ENCODE measurements around the gene MRPL11. TPM values are rescaled to one million over a fixed set of nuclear protein-coding genes. Genes with fewer than 3 reads are reported as not detected.

MRPL11 gene
- total and polyA plus RNA-seq, 2 donors (not counting 3 experiments of a cell fraction or from before 2014, with no cell fraction given), result 54.9 to 69.1 TPM

DNA sequence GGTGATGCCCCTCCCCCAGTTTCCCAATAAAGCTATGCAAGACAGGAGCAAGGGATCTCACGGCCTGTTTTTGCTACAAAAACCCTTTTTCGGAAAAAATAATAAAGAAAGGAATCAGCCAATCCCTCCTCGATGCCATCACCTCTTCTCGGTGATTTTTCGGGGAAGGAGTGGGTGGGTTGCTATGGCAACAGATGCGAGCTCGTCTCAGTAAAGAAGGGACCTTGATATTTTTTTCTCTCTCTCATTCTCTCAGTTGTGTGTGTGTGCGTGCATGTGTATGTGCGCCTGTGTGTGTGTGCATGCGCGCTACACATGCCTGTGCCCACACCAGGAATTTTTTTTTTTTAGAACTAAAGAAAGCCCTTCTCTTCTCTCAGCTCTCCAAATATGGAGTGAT lies 21.6 kb downstream of the MRPL11 start:
- Histone ChIP-seq H3K79me2 (ENCODE audit: control insufficient read depth, insufficient read depth, low read length) (no peaks in the 10 kb centered on the region), H3K4me1 (ENCODE audit: control insufficient read depth, extremely low read depth, insufficient read depth, low read length) (no peaks in the 10 kb centered on the region), H3K27ac (ENCODE audit: insufficient read depth, low read depth, low read length) (no peak overlapping the region), H3K27me3 (ENCODE audit: control insufficient read depth in 2 of 2, insufficient read depth in 2 of 2, low read length in 2 of 2) (peaks cover 21 to 22% of the 10 kb centered on the region in 2 experiments), H3K4me2 (ENCODE audit: insufficient read depth, low read length) (no peak overlapping the region), H3K9ac (replicated peaks; ENCODE audit: extremely low read depth, insufficient read depth, low read length) (no peak overlapping the region), H3K9me3 (replicated peaks; ENCODE audit: control insufficient read depth, insufficient read depth, low read length) (no peaks in the 10 kb centered on the region), H4K20me1 (replicated peaks; ENCODE audit: control insufficient read depth, extremely low read depth, insufficient read depth, low read length) (no peaks in the 10 kb centered on the region), H3K4me3 (replicated peaks in 1 of 3; ENCODE audit: insufficient read depth in 1 of 3, low read depth in 1 of 3, low read length in 3 of 3) (no peak overlapping the region), H2AFZ (ENCODE audit: low read depth, low read length) (no peak overlapping the region), H3K9me1 (replicated peaks; ENCODE audit: control insufficient read depth, extremely low read depth, insufficient read depth, low read length) (no peaks in the 10 kb centered on the region), H3K36me3 (ENCODE audit: control insufficient read depth in 2 of 2, extremely low read depth in 1 of 2, insufficient read depth in 2 of 2, low read length in 2 of 2) (no peaks in the 10 kb centered on the region)
- DNase-seq (ENCODE audit: low read depth, low spot score) (no peak), FAIRE-seq (no peak)
- POLR2A ChIA-PET, result no interaction called here
- intact Hi-C loops (cut with micrococcal nuclease) (no loop called here), dilution Hi-C loops (cut with MboI; ENCODE audit: extremely low pct_ligation_motif_present, low sequenced_read_pairs) (no loop called here)
- no TSS peak for BruUV-seq (replicated peaks)
- CTCF ChIA-PET, result interaction anchor here (1.8 to 2.6 kb wide), 4 partner anchors 8 to 31 kb away, joined by 5 to 25 read pairs (median 12); no protein-coding TSS in a partner anchor
- no peak for TF ChIP-seq POLR2AphosphoS5 (IDR thresholded peaks at IDR 0.05; ENCODE audit: insufficient read depth, low read depth, low read length)

DNA sequence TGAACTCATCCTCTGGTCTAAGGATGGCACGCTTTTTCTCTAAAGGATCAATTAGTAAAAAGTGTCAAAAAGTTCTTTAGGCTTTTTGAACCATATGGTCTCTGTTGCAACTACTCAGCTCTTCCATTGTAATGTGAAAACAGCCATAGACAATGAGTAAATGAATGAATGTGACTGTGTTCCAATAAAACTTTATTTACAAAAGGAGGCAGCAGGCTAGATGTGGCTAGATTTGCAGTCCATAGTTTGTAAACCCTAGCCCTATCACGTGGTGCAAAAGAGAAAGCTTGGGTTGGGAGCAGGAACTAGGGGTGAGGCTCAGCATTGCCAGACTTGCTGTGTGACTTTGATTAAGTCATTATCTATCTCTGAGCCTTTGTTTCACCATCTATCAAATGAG lies 23.2 kb downstream of the MRPL11 start:
- DNase-seq (ENCODE audit: low read depth, low spot score) (no peak), FAIRE-seq (no peak)
- Histone ChIP-seq H3K4me1 (ENCODE audit: control insufficient read depth, extremely low read depth, insufficient read depth, low read length) (no peaks in the 10 kb centered on the region), H3K4me3 (replicated peaks in 1 of 3; ENCODE audit: insufficient read depth in 1 of 3, low read depth in 1 of 3, low read length in 3 of 3) (no peak overlapping the region), H3K9ac (replicated peaks; ENCODE audit: extremely low read depth, insufficient read depth, low read length) (no peak overlapping the region), H2AFZ (ENCODE audit: low read depth, low read length) (no peak overlapping the region), H3K27ac (ENCODE audit: insufficient read depth, low read depth, low read length) (no peak overlapping the region), H3K27me3 (ENCODE audit: control insufficient read depth in 2 of 2, insufficient read depth in 2 of 2, low read length in 2 of 2) (peaks cover 19 to 20% of the 10 kb centered on the region in 2 experiments), H3K36me3 (ENCODE audit: control insufficient read depth in 2 of 2, extremely low read depth in 1 of 2, insufficient read depth in 2 of 2, low read length in 2 of 2) (no peaks in the 10 kb centered on the region), H3K9me1 (replicated peaks; ENCODE audit: control insufficient read depth, extremely low read depth, insufficient read depth, low read length) (no peaks in the 10 kb centered on the region), H3K79me2 (ENCODE audit: control insufficient read depth, insufficient read depth, low read length) (no peaks in the 10 kb centered on the region), H3K4me2 (ENCODE audit: insufficient read depth, low read length) (no peak overlapping the region), H3K9me3 (replicated peaks; ENCODE audit: control insufficient read depth, insufficient read depth, low read length) (no peaks in the 10 kb centered on the region), H4K20me1 (replicated peaks; ENCODE audit: control insufficient read depth, extremely low read depth, insufficient read depth, low read length) (no peaks in the 10 kb centered on the region)
- TF ChIP-seq MYC (IDR thresholded peaks at IDR 0.05; ENCODE audit: low read depth, low read length) (no peak), JUN (IDR thresholded peaks at IDR 0.05; ENCODE audit: borderline replicate concordance, insufficient read depth, insufficient read length, low read depth) (no peak), EZH2 (IDR thresholded peaks at IDR 0.05; ENCODE audit: borderline replicate concordance, low read depth, low read length, severe bottlenecking) (no peak)
- no TSS peak for BruUV-seq (replicated peaks)
- ChIA-PET POLR2A (no interaction called here), CTCF (interaction anchor here (1.3 kb wide), 1 partner anchor 27 kb away, joined by 4 read pairs; no protein-coding TSS in a partner anchor)
- dilution Hi-C loops (cut with MboI; ENCODE audit: extremely low pct_ligation_motif_present, low sequenced_read_pairs) (no loop called here), intact Hi-C loops (cut with micrococcal nuclease) (no loop called here)
